Erythroblast (primary cell): ENCODE results near the gene SAFB2.

Experiments
- GATA1 ChIP-seq: IDR thresholded peaks from 2 replicates; pipeline ENCODE4 v1.6.1; 2011; ENCODE audit warnings: low read depth, mild to moderate bottlenecking, control low read depth, low read length, moderate library complexity
- POLR2A ChIP-seq: IDR thresholded peaks from 2 replicates; pipeline ENCODE4 v1.6.1; 2011; ENCODE audit warnings: mild to moderate bottlenecking, low read length

- TF ChIP-seq POLR2A = no peak
- TF ChIP-seq GATA1 = no peak
Observed at GRCh38 chr19:5590151-5590864, 32.3 kb downstream of the SAFB2 start.
